ENCODE measurements around the gene FAM217B.

The FAM217B gene, protein sequence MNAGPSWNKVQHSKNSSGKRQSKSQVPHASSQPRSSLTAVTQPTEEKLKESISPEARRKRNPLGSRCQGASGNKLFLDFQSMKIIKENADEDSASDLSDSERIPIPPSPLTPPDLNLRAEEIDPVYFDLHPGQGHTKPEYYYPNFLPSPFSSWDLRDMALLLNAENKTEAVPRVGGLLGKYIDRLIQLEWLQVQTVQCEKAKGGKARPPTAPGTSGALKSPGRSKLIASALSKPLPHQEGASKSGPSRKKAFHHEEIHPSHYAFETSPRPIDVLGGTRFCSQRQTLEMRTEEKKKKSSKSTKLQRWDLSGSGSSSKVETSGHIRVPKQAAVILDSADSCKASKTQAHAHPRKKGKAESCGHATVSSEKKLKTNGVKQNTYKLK

DNA sequence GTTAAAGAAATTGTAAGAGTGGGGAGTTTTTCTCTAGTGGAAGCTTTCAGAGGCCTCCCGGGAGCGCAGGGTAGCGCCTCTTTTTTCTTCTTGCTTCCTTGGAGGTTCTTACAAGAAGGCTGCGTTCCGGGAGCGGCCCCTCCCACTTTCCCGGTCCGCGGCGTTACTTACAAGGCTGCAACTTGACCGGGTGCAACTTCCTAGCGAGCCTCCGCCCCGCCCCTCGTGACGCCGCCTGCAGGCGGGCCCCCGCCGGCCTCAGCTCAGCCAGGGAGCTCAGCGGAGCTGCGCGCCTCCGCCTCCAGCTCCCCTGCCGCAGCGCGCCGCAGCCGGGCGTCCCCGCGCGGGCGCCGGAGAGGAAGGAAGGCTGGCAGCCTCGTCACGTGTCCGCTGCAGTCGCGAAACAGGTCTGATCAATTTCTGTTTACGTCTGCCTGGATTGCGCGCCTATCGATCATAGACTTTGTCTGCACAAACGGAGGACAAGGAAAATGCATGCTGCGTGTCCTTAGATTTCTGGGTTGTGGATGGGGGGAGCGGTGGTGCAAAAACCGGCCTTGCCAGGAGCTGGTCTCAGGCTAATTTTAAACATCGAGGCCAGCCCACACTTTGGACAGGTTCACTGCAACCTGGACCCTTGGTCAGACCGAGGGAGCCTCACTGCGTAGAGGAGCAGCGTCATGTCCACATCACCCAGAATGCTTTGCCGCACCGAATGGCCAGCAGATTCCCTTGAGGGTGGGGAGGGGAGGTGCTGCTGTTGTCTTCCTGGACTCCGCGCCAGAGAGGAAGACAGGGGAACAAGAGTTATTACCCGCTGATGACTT lies at the start of gene FAM217B, which contains the start of gene PPP1R3D:
TSS of gene FAM217B (plus strand) at position 261 of the 827 bp plus-strand sequence. CDS start 3,555 bp downstream, outside the sequence.
TSS of gene PPP1R3D (minus strand) at position 177 of the 827 bp plus-strand sequence. CDS start 374 bp downstream, outside the sequence.
- H3K9me3 ChIP-seq (ENCODE audit: control insufficient read depth, insufficient read depth, low read length): no peaks in the 10 kb centered on the region; the same call in 1 of the 2 replicates
- H3K9ac ChIP-seq (ENCODE audit: low read depth, low read length): peak within 1 kb of the TSS; percentile 79
- H3K4me1 ChIP-seq (ENCODE audit: insufficient read depth, low read length): peaks cover 4% of the 10 kb centered on the region; the same call in 1 of the 2 replicates
- no peaks in the 10 kb centered on the region for H3K36me3 ChIP-seq (ENCODE audit: insufficient read depth, low read length)

DNA sequence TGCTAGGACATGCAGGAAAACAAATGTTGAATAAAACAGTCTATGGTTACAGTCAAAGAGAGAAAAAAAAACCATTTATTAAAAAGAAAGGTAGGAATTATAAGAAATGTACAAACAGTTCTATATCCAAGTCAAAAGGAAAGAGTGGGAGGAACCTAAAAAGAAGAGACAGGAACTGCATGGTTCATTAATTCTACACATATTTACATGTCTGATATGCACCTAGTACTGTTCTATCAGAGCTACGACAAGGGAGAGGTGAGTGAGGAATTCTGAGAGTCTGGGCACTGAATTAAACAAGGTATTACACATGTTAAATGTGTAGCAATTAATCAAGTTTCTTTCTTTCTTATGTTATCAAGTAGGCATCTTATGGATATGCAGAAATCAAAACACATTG lies 48.6 kb upstream of the FAM217B start:
- Histone ChIP-seq H3K9ac (ENCODE audit: low read depth, low read length) (no peak overlapping the region), H3K4me1 (ENCODE audit: insufficient read depth, low read length) (no peaks in the 10 kb centered on the region), H3K36me3 (ENCODE audit: insufficient read depth, low read length) (no peaks in the 10 kb centered on the region), H3K9me3 (ENCODE audit: control insufficient read depth, insufficient read depth, low read length) (no peaks in the 10 kb centered on the region)

DNA sequence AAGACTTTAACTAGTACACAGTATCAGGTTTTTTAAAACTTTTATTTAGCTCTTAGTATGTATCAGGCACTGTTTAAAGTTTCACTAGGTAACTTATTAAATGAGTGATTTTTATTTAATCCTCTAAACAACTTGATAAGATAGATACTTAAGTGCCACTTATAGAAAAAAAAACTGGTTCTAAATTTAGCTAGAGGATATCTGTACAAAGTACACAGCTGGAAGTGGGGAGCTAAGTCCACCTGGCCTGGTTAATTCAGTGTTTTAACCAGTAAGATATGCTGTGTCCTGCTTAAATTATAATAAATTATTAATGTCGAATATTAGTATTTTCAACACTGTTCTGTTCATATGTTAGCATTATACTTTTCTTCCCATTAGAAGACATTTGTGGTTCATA lies 44.3 kb upstream of the FAM217B start:
- H3K9me3 ChIP-seq (ENCODE audit: control insufficient read depth, insufficient read depth, low read length): no peaks in the 10 kb centered on the region
- no peaks in the 10 kb centered on the region for H3K4me1 ChIP-seq (ENCODE audit: insufficient read depth, low read length)
- no peak overlapping the region for H3K9ac ChIP-seq (ENCODE audit: low read depth, low read length)
- H3K36me3 ChIP-seq (ENCODE audit: insufficient read depth, low read length): no peaks in the 10 kb centered on the region

- Histone ChIP-seq H3K36me3 (ENCODE audit: insufficient read depth, low read length) (no peaks in the 10 kb centered on the region), H3K9me3 (ENCODE audit: control insufficient read depth, insufficient read depth, low read length) (no peaks in the 10 kb centered on the region), H3K9ac (ENCODE audit: low read depth, low read length) (no peak overlapping the region), H3K4me1 (ENCODE audit: insufficient read depth, low read length) (no peaks in the 10 kb centered on the region)
Measured at GRCh38 chr20:59902470-59902869, 37.7 kb upstream of the FAM217B start.

DNA sequence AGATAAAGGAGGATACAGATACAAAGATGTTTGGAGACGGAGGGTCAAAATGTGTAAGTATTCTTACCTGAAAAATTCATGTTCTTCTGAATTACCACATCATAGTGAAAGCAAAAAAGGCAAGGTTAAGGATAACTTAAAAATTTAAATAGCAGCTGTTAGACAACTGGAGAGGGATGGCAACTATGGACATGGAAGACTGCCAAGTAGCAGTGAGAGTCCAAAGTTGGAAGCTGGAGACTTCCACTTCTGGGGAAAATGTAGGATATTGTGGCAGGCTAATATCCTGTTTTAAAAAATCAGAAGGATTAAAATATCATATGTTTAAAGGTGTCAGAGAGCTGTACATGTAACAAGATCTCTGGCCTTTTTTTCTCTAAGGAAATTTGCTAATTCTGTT lies 36.6 kb upstream of the FAM217B start:
- Histone ChIP-seq H3K4me1 (ENCODE audit: insufficient read depth, low read length) (no peaks in the 10 kb centered on the region), H3K9ac (ENCODE audit: low read depth, low read length) (no peak overlapping the region), H3K36me3 (ENCODE audit: insufficient read depth, low read length) (no peaks in the 10 kb centered on the region), H3K9me3 (ENCODE audit: control insufficient read depth, insufficient read depth, low read length) (no peaks in the 10 kb centered on the region)

DNA sequence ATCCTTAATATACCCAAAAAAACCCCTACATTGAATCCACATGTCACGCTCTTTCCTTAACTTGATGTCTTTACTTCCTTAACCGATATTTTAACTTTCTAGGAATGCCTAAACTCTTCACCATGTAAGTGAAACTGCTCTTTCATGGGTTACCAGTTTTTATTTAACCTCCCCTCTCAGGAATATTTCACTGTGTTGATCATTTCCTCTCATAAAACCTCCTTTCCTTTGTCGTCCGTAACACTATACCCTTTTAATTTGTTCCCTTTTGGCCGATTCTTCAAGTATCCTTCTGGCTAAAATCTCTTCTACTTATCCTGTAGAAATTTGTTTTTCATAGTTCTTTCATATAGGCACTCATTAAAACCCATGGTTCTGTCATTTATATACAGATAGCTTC lies 31.3 kb upstream of the FAM217B start:
- H3K4me1 ChIP-seq (ENCODE audit: insufficient read depth, low read length): no peaks in the 10 kb centered on the region
- no peaks in the 10 kb centered on the region for H3K36me3 ChIP-seq (ENCODE audit: insufficient read depth, low read length)

DNA sequence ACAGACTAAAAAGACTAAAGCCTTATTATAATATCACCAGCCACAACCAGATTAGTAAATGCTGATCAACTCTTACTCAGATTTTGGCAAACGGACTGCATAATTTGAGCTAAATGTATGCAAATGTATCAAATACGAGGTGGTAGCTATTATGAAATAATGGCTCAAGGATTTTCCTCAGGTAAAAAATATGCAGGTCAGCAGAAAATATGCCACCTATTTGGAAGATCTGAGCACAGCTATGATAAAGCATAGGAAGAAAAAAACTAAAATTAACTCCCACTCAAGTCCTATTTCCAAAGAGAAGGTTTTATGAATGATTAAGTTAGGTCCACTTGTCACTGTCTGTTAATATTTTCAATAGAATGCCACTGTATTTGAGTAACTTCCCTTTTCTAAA lies 29.1 kb upstream of the FAM217B start:
- Histone ChIP-seq H3K9ac (ENCODE audit: low read depth, low read length) (no peak overlapping the region), H3K9me3 (ENCODE audit: control insufficient read depth, insufficient read depth, low read length) (no peaks in the 10 kb centered on the region), H3K36me3 (ENCODE audit: insufficient read depth, low read length) (no peaks in the 10 kb centered on the region), H3K4me1 (ENCODE audit: insufficient read depth, low read length) (no peaks in the 10 kb centered on the region)

More for the DNA sequence above, 31.3 kb upstream of the FAM217B start:
- Histone ChIP-seq H3K9me3 (ENCODE audit: control insufficient read depth, insufficient read depth, low read length) (no peaks in the 10 kb centered on the region), H3K9ac (ENCODE audit: low read depth, low read length) (no peak overlapping the region)

DNA sequence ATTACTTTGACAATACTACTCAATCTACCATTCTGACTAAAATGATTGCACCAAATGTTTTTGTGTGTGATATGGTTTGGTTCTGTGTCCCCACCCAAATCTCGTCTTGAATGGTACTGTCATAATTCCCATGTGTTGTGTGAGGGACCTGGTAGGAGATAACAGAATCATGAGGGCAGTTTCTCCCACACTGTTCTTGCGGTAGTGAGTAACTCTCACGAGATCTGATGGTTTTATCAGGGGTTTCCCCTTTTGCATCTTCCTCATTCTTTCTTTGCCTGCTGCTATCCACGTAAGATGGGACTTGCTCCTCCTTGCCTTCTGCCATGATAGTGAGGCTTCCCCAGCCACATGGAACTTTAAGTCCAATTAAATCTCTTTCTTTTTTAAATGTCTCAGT lies 27.6 kb upstream of the FAM217B start:
- Histone ChIP-seq H3K4me1 (ENCODE audit: insufficient read depth, low read length) (no peaks in the 10 kb centered on the region), H3K9me3 (ENCODE audit: control insufficient read depth, insufficient read depth, low read length) (no peaks in the 10 kb centered on the region), H3K9ac (ENCODE audit: low read depth, low read length) (no peak overlapping the region), H3K36me3 (ENCODE audit: insufficient read depth, low read length) (no peaks in the 10 kb centered on the region)

DNA sequence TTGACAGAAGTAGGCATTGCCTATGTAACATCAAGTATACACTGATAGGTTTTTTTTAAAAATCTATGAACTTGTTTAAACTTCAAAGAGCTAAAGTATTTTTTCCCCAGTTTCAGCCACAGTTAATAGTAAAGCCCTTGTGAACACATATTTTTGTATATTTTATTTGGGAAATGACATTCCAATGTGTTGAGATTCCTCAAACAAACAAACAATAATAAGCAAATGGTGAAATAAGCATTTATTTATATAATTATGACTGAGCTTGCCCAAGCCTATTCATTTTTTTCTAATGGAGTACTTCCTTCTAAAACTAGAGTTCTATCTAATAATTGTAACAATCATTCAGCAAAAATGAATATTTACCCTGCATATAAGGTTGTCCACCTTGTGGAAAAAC lies 19.2 kb upstream of the FAM217B start:
- Histone ChIP-seq H3K4me1 (ENCODE audit: insufficient read depth, low read length) (no peaks in the 10 kb centered on the region), H3K36me3 (ENCODE audit: insufficient read depth, low read length) (no peaks in the 10 kb centered on the region), H3K9me3 (ENCODE audit: control insufficient read depth, insufficient read depth, low read length) (no peaks in the 10 kb centered on the region), H3K9ac (ENCODE audit: low read depth, low read length) (no peak overlapping the region)

DNA sequence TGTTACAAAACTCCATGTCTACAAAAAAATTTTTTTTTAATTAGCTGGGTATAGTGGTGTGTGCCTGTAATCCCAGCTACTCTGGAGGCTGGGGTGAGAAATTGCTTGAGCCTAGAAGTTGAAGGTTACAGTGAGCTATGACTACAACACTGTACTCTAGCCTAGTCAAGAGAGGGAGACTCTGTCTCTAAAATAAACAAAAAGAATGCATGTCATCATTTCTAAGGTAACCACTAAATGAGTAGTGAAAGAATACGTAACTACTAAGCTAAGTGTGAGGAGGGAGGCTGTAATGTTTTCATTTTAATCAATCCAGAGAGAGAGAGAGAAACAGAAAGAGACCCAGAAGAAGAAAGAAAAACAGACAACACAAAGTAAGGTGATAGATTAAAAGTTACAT lies 16.7 kb upstream of the FAM217B start:
- Histone ChIP-seq H3K36me3 (ENCODE audit: insufficient read depth, low read length) (no peaks in the 10 kb centered on the region), H3K4me1 (ENCODE audit: insufficient read depth, low read length) (no peaks in the 10 kb centered on the region), H3K9ac (ENCODE audit: low read depth, low read length) (no peak overlapping the region)

GRCh38 chr20:59925359-59925758 lies 14.8 kb upstream of the FAM217B start:
- Histone ChIP-seq H3K9me3 (ENCODE audit: control insufficient read depth, insufficient read depth, low read length) (no peaks in the 10 kb centered on the region), H3K4me1 (ENCODE audit: insufficient read depth, low read length) (no peaks in the 10 kb centered on the region), H3K36me3 (ENCODE audit: insufficient read depth, low read length) (no peaks in the 10 kb centered on the region), H3K9ac (ENCODE audit: low read depth, low read length) (no peak overlapping the region)

More for the DNA sequence above, 16.7 kb upstream of the FAM217B start:
- no peaks in the 10 kb centered on the region for H3K9me3 ChIP-seq (ENCODE audit: control insufficient read depth, insufficient read depth, low read length)

DNA sequence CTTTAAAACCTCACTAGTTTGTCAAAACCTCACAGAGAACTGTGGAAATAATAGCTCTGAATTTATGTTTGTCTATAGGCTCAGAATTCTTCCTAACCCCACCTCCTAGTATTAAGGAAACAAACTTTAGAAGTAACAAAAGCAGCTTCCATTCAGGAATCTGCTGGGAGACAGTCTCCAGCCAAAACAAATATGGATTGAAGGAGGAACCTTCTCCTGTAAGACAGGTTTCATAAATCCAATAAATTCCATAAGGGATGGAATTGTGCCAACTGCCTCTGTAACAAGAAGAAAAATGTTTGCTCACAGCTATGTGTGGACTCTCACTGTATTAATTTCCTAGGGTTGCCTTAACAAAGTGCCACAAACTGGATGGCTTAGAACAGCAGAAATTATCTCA lies 14.3 kb upstream of the FAM217B start:
- no peak overlapping the region for H3K9ac ChIP-seq (ENCODE audit: low read depth, low read length)
- no peaks in the 10 kb centered on the region for H3K9me3 ChIP-seq (ENCODE audit: control insufficient read depth, insufficient read depth, low read length)
- H3K4me1 ChIP-seq (ENCODE audit: insufficient read depth, low read length): no peaks in the 10 kb centered on the region
- no peaks in the 10 kb centered on the region for H3K36me3 ChIP-seq (ENCODE audit: insufficient read depth, low read length)

DNA sequence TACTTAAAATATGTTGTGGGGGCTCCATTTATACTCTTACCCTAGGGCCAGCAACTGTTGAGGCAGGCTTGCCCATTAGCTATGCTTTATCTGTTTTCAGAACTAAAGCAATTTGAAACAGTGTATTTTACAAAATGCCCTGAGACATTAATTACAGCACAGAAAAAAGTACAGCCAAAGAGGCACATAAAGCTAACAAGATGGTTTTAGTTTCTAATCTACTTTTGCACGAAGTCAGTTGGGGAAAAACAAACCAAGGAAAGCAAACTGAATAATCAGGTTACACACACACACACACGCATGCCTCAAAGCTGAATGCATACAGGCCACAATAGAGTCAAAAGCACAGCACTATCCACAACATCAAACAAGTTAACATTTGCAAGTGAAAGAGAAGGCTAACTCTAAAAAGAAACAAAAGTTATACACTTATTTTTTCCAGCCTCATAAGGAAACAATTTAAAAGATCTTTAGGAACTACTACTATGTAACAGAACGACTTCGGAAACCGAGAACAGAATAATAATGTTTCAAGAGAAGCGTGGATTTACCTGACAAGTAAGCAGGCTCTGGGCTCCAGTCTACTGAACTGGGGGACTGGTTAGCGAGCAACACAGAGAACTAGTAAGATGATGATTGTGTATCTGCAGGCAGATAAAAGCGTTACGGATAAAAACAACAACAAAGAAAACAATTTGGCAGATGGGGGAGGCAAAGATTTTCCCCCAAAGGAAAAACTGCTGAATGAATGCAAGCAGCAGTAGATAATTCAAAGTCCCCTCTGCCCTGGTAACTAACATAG lies 8.5 kb upstream of the FAM217B start:
- peaks cover 5% of the 10 kb centered on the region; the same call in 1 of the 2 replicates for H3K4me1 ChIP-seq (ENCODE audit: insufficient read depth, low read length)
- H3K9ac ChIP-seq (ENCODE audit: low read depth, low read length): no peak overlapping the region
- no peaks in the 10 kb centered on the region for H3K9me3 ChIP-seq (ENCODE audit: control insufficient read depth, insufficient read depth, low read length)
- no peaks in the 10 kb centered on the region for H3K36me3 ChIP-seq (ENCODE audit: insufficient read depth, low read length)
